ENCODE results near the gene CD163.

Gene CD163

DNA sequence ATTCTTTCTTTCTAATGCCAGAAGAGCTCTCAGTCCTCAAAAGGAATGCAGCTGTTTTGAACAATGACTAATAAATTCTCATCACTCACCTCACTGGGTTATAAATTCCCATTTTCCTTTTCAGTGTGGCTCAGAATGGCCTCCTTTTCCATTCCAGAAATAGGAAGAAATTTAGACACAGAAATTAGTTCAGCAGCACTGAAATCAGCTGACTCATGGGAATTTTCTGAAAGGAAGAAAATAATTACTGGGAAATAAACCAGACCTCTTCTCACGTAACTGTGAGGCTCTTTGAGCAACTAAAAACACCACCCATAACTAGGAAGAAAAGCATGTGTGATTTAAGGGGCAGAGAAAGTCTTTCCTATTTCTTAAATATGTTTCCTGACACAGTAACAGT lies 23.8 kb downstream of the CD163 start:
- no peak for DNase-seq
- Histone ChIP-seq H2AK5ac (ENCODE audit: low read length) (no peak overlapping the region), H3K56ac (ENCODE audit: low read length) (no peak overlapping the region), H3K4ac (ENCODE audit: low read depth, low read length) (no peak overlapping the region), H3K4me3 (ENCODE audit: low read length) (no peak overlapping the region), H3K4me1 (ENCODE audit: control insufficient read depth, low read depth, low read length) (no peaks in the 10 kb centered on the region), H3K79me1 (ENCODE audit: low read length) (no peaks in the 10 kb centered on the region), H3K18ac (ENCODE audit: low read length) (no peak overlapping the region), H3K79me2 (ENCODE audit: control insufficient read depth, insufficient read depth, low read length) (no peaks in the 10 kb centered on the region), H3K9ac (ENCODE audit: low read length) (no peak overlapping the region), H2BK5ac (ENCODE audit: low read length) (no peak overlapping the region), H2BK15ac (replicated peaks; ENCODE audit: low read depth) (no peak overlapping the region), H3K23ac (ENCODE audit: low read length) (no peak overlapping the region), H3K27me3 (ENCODE audit: insufficient read depth, low read length, poor library complexity) (no peaks in the 10 kb centered on the region), H2BK120ac (ENCODE audit: low read depth, low read length) (no peak overlapping the region), H3K27ac (ENCODE audit: low read depth, low read length) (no peak overlapping the region), H3K36me3 (ENCODE audit: control insufficient read depth, insufficient read depth, low read length) (no peaks in the 10 kb centered on the region), H3K4me2 (ENCODE audit: low read length) (no peak overlapping the region), H4K8ac (ENCODE audit: low read depth, low read length) (no peak overlapping the region), H4K5ac (ENCODE audit: low read length) (no peak overlapping the region)
- WGBS (ENCODE audit: extremely low coverage, insufficient coverage, low lambda C conversion rate) = no CpG with 5 or more reads among the region's 1 CpG

DNA sequence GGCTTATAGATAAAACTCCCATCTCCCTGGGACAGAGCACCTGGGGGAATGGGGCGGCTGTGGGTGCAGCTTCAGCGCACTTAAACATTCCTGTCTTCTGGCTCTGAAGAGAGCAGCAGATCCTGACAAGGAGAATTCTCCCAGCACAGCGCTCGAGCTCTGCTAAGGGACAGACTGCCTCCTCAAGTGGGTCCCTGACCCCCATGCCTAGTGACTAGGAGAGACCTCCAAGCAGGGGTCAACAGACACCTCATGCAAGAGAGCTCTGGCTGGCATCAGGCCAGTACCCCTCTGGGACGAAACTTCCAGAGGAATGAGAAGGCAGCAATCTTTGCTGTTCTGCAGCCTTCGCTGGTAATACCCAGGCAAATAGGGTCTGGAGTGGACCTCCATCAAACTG lies 31.5 kb downstream of the CD163 start:
- H2BK15ac ChIP-seq (replicated peaks; ENCODE audit: low read depth) = no peak overlapping the region
- no peak overlapping the region for H2BK120ac ChIP-seq (ENCODE audit: low read depth, low read length)
- no peak overlapping the region for H3K27ac ChIP-seq (ENCODE audit: low read depth, low read length)
- H3K18ac ChIP-seq (ENCODE audit: low read length) = no peak overlapping the region
- H2AK5ac ChIP-seq (ENCODE audit: low read length) = no peak overlapping the region
- WGBS (ENCODE audit: extremely low coverage, insufficient coverage, low lambda C conversion rate) = no CpG with 5 or more reads among the region's 6 CpGs
- no peaks in the 10 kb centered on the region for H3K79me1 ChIP-seq (ENCODE audit: low read length)
- H3K4me2 ChIP-seq (ENCODE audit: low read length) = no peak overlapping the region
- no peaks in the 10 kb centered on the region for H3K79me2 ChIP-seq (ENCODE audit: control insufficient read depth, insufficient read depth, low read length)
- H3K27me3 ChIP-seq (ENCODE audit: insufficient read depth, low read length, poor library complexity) = no peaks in the 10 kb centered on the region
- no peak overlapping the region for H4K5ac ChIP-seq (ENCODE audit: low read length)
- no peak overlapping the region for H3K23ac ChIP-seq (ENCODE audit: low read length)
- H3K4me3 ChIP-seq (ENCODE audit: low read length) = no peak overlapping the region
- no peak for DNase-seq
- no peak overlapping the region for H3K9ac ChIP-seq (ENCODE audit: low read length)
- H3K4me1 ChIP-seq (ENCODE audit: control insufficient read depth, low read depth, low read length) = no peaks in the 10 kb centered on the region
- no peak overlapping the region for H3K56ac ChIP-seq (ENCODE audit: low read length)
- no peak overlapping the region for H4K8ac ChIP-seq (ENCODE audit: low read depth, low read length)
- no peak overlapping the region for H2BK5ac ChIP-seq (ENCODE audit: low read length)
- no peak overlapping the region for H3K4ac ChIP-seq (ENCODE audit: low read depth, low read length)
- no peaks in the 10 kb centered on the region for H3K36me3 ChIP-seq (ENCODE audit: control insufficient read depth, insufficient read depth, low read length)

DNA sequence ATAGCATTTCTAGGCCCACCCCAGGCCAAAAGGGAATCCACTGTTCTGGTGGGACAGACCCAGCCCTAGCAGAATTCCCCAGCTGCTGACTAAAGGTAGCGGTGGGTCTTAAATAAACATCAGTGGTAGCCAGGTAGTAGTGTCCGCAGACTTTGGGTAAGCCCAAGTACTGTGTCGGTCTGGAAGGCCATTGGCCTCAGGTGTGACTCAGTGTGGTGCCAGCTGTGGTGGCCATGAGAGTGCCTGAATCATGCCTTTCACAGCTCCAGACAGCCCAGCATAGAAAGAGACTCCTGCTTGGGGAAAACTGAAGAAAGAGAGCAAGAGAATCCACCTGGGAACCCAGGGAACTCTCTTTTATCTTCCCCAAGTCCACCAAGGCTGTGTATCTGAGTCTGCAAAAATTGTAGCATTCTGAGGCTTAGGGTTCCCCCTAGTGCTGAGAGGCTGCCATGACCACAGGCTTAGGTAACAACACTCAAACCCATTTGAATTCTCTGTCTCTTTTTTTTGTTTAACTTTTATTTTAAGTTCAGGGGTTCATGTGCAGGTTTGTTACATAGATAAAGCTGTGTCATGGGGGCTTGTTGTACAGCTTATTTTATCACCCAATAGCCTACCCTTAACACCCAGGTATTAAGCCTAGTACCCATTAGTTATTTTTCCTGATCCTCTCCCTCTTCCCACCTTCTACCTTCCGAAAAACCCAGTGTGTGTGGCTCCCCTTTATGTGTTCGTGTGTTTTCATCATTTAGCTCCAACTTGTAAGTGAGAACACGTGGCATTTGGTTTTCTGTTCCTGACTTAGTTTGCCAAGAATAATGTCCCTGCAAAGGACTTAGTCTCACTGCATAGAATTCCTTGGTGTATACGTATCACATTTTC lies 43.0 kb downstream of the CD163 start:
- no peak overlapping the region for H3K9ac ChIP-seq (ENCODE audit: low read length)

DNA sequence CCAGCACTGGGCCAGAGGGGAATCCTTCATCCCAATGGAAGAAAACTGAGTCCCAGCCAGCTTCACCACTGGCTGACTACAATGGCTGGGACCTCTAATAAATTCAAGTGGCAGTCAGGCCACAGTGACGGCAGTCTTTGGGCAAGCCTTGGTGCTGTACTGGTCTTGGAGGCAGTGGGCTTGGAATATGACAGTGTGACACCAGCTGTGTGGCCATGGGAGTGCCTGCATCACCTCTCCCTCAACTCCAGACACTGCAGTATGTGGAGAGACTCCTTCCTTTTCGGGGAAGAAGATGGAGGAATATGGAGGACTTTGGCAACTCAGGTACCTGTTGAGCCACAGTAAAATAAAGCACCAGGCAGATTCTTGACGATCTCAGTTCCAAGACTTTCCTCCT lies 43.6 kb downstream of the CD163 start:
- H3K36me3 ChIP-seq (ENCODE audit: control insufficient read depth, insufficient read depth, low read length) = no peaks in the 10 kb centered on the region
- no peak overlapping the region for H3K27ac ChIP-seq (ENCODE audit: low read depth, low read length)
- H3K79me2 ChIP-seq (ENCODE audit: control insufficient read depth, insufficient read depth, low read length) = no peaks in the 10 kb centered on the region
- H2BK5ac ChIP-seq (ENCODE audit: low read length) = no peak overlapping the region
- no peak overlapping the region for H4K5ac ChIP-seq (ENCODE audit: low read length)
- no peak overlapping the region for H2BK120ac ChIP-seq (ENCODE audit: low read depth, low read length)
- no peak overlapping the region for H3K56ac ChIP-seq (ENCODE audit: low read length)
- no peak overlapping the region for H3K4me2 ChIP-seq (ENCODE audit: low read length)
- no peaks in the 10 kb centered on the region for H3K27me3 ChIP-seq (ENCODE audit: insufficient read depth, low read length, poor library complexity)
- H3K4ac ChIP-seq (ENCODE audit: low read depth, low read length) = no peak overlapping the region
- no peaks in the 10 kb centered on the region for H3K79me1 ChIP-seq (ENCODE audit: low read length)
- no peak overlapping the region for H3K4me3 ChIP-seq (ENCODE audit: low read length)
- H2AK5ac ChIP-seq (ENCODE audit: low read length) = no peak overlapping the region
- no CpG with 5 or more reads among the region's 3 CpGs for WGBS (ENCODE audit: extremely low coverage, insufficient coverage, low lambda C conversion rate)
- no peak overlapping the region for H3K18ac ChIP-seq (ENCODE audit: low read length)
- no peak overlapping the region for H3K23ac ChIP-seq (ENCODE audit: low read length)
- no peak overlapping the region for H3K9ac ChIP-seq (ENCODE audit: low read length)
- H3K4me1 ChIP-seq (ENCODE audit: control insufficient read depth, low read depth, low read length) = no peaks in the 10 kb centered on the region
- H2BK15ac ChIP-seq (replicated peaks; ENCODE audit: low read depth) = no peak overlapping the region
- H4K8ac ChIP-seq (ENCODE audit: low read depth, low read length) = no peak overlapping the region
- no peak for DNase-seq

More for the DNA sequence above, 43.0 kb downstream of the CD163 start:
- no CpG with 5 or more reads among the region's 7 CpGs for WGBS (ENCODE audit: extremely low coverage, insufficient coverage, low lambda C conversion rate)
- Histone ChIP-seq H3K79me2 (ENCODE audit: control insufficient read depth, insufficient read depth, low read length) (no peaks in the 10 kb centered on the region), H2BK120ac (ENCODE audit: low read depth, low read length) (no peak overlapping the region), H3K4me2 (ENCODE audit: low read length) (no peak overlapping the region), H3K56ac (ENCODE audit: low read length) (no peak overlapping the region), H4K8ac (ENCODE audit: low read depth, low read length) (no peak overlapping the region), H3K79me1 (ENCODE audit: low read length) (no peaks in the 10 kb centered on the region), H2BK15ac (replicated peaks; ENCODE audit: low read depth) (no peak overlapping the region), H3K4me3 (ENCODE audit: low read length) (no peak overlapping the region), H3K36me3 (ENCODE audit: control insufficient read depth, insufficient read depth, low read length) (no peaks in the 10 kb centered on the region), H3K4me1 (ENCODE audit: control insufficient read depth, low read depth, low read length) (no peaks in the 10 kb centered on the region), H2BK5ac (ENCODE audit: low read length) (no peak overlapping the region), H3K27me3 (ENCODE audit: insufficient read depth, low read length, poor library complexity) (no peaks in the 10 kb centered on the region), H3K23ac (ENCODE audit: low read length) (no peak overlapping the region), H4K5ac (ENCODE audit: low read length) (no peak overlapping the region), H3K18ac (ENCODE audit: low read length) (no peak overlapping the region), H3K27ac (ENCODE audit: low read depth, low read length) (no peak overlapping the region), H2AK5ac (ENCODE audit: low read length) (no peak overlapping the region), H3K4ac (ENCODE audit: low read depth, low read length) (no peak overlapping the region)
- peak; percentile 71 for DNase-seq

DNA sequence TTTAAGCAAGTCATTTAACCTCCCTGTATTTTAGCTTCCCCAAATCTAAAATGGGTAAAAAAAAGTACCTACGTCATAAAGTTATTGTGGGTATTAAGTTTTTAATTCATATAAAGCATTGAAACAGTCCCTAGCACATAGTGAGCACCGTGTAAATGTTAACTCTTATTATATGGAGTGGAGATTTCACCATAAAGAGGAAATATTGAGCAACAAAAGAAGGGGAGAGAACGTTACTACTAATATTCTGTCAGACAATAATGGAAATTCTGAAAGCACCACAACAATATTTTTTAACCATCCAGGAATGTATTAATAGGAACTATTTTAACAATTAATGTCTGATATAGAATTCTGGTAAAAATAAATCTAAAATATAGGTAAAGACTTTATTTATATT lies 51.8 kb downstream of the CD163 start:
- no peak overlapping the region for H2AK5ac ChIP-seq (ENCODE audit: low read length)
- no peak overlapping the region for H3K18ac ChIP-seq (ENCODE audit: low read length)
- no CpG with 5 or more reads among the region's 3 CpGs for WGBS (ENCODE audit: extremely low coverage, insufficient coverage, low lambda C conversion rate)
- no peak overlapping the region for H3K23ac ChIP-seq (ENCODE audit: low read length)
- DNase-seq = no peak
- H3K4me1 ChIP-seq (ENCODE audit: control insufficient read depth, low read depth, low read length) = no peaks in the 10 kb centered on the region
- no peak overlapping the region for H2BK5ac ChIP-seq (ENCODE audit: low read length)
- H3K27me3 ChIP-seq (ENCODE audit: insufficient read depth, low read length, poor library complexity) = no peaks in the 10 kb centered on the region
- no peaks in the 10 kb centered on the region for H3K79me1 ChIP-seq (ENCODE audit: low read length)
- H3K27ac ChIP-seq (ENCODE audit: low read depth, low read length) = no peak overlapping the region
- H2BK120ac ChIP-seq (ENCODE audit: low read depth, low read length) = no peak overlapping the region
- no peak overlapping the region for H2BK15ac ChIP-seq (replicated peaks; ENCODE audit: low read depth)
- no peak overlapping the region for H3K9ac ChIP-seq (ENCODE audit: low read length)
- no peak overlapping the region for H4K8ac ChIP-seq (ENCODE audit: low read depth, low read length)
- H3K36me3 ChIP-seq (ENCODE audit: control insufficient read depth, insufficient read depth, low read length) = no peaks in the 10 kb centered on the region
- no peaks in the 10 kb centered on the region for H3K79me2 ChIP-seq (ENCODE audit: control insufficient read depth, insufficient read depth, low read length)
- no peak overlapping the region for H3K4me3 ChIP-seq (ENCODE audit: low read length)
- no peak overlapping the region for H3K4ac ChIP-seq (ENCODE audit: low read depth, low read length)
- no peak overlapping the region for H3K56ac ChIP-seq (ENCODE audit: low read length)
- no peak overlapping the region for H3K4me2 ChIP-seq (ENCODE audit: low read length)
- no peak overlapping the region for H4K5ac ChIP-seq (ENCODE audit: low read length)

DNA sequence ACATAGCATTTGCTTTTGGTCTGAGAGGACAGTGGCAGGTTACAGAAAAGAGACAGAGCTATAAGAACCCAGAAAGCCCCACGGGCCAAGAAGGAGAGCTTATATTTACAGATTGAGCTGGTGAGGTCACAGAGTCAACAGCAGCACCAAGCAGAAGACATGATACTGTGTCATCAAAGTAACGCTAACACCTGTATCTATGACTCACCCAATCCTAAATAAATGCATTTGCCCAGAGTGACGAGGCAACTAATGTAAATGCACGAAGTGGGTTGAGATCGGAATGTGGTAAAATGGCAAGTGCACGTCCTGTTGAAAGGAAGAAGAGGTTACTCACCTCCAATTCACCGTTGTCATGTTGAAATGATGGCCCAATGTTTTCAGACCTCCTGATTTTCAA lies 52.9 kb downstream of the CD163 start:
- Histone ChIP-seq H3K79me2 (ENCODE audit: control insufficient read depth, insufficient read depth, low read length) (no peaks in the 10 kb centered on the region), H3K4me3 (ENCODE audit: low read length) (no peak overlapping the region), H4K8ac (ENCODE audit: low read depth, low read length) (no peak overlapping the region), H3K27me3 (ENCODE audit: insufficient read depth, low read length, poor library complexity) (no peaks in the 10 kb centered on the region), H3K23ac (ENCODE audit: low read length) (no peak overlapping the region), H3K18ac (ENCODE audit: low read length) (no peak overlapping the region), H4K5ac (ENCODE audit: low read length) (no peak overlapping the region), H3K56ac (ENCODE audit: low read length) (no peak overlapping the region), H3K36me3 (ENCODE audit: control insufficient read depth, insufficient read depth, low read length) (no peaks in the 10 kb centered on the region), H2BK5ac (ENCODE audit: low read length) (no peak overlapping the region), H3K9ac (ENCODE audit: low read length) (no peak overlapping the region), H3K79me1 (ENCODE audit: low read length) (no peaks in the 10 kb centered on the region), H3K4me2 (ENCODE audit: low read length) (no peak overlapping the region), H3K4me1 (ENCODE audit: control insufficient read depth, low read depth, low read length) (no peaks in the 10 kb centered on the region), H3K4ac (ENCODE audit: low read depth, low read length) (no peak overlapping the region), H2AK5ac (ENCODE audit: low read length) (no peak overlapping the region), H2BK120ac (ENCODE audit: low read depth, low read length) (no peak overlapping the region), H2BK15ac (replicated peaks; ENCODE audit: low read depth) (no peak overlapping the region), H3K27ac (ENCODE audit: low read depth, low read length) (no peak overlapping the region)
- no CpG with 5 or more reads among the region's 7 CpGs for WGBS (ENCODE audit: extremely low coverage, insufficient coverage, low lambda C conversion rate)
- peak; percentile 28 for DNase-seq

Data from mesendoderm (in vitro differentiated cells).